Measurements from ENCODE around the gene ETV7.

DNA sequence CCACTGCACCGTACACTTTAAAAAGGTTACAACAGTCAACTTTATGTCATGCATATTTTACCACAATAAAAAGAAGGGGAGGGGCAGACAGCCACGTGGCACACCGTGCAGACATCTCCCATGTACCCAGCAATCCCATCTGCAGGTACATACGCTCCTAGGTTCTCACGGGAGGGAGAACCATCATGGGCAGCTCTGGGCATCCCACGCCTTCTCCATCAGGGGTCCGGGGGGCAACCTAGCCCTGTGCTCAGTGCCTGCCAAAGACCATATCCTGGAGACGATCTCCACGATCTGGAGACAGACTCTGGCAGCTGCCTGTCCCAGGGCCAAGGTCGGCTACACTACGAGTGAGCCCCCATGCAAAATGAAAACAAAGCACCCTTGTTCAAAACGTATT lies 48.3 kb downstream of the ETV7 start:
- TF ChIP-seq, protein P1, sequence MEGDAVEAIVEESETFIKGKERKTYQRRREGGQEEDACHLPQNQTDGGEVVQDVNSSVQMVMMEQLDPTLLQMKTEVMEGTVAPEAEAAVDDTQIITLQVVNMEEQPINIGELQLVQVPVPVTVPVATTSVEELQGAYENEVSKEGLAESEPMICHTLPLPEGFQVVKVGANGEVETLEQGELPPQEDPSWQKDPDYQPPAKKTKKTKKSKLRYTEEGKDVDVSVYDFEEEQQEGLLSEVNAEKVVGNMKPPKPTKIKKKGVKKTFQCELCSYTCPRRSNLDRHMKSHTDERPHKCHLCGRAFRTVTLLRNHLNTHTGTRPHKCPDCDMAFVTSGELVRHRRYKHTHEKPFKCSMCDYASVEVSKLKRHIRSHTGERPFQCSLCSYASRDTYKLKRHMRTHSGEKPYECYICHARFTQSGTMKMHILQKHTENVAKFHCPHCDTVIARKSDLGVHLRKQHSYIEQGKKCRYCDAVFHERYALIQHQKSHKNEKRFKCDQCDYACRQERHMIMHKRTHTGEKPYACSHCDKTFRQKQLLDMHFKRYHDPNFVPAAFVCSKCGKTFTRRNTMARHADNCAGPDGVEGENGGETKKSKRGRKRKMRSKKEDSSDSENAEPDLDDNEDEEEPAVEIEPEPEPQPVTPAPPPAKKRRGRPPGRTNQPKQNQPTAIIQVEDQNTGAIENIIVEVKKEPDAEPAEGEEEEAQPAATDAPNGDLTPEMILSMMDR (IDR thresholded peaks at IDR 0.05), result no peak
- no peak for TF ChIP-seq POLR2A (IDR thresholded peaks at IDR 0.05)

Measured in right lobe of liver (tissue), 4 donors.